ENCODE results near the gene C6.
"Not testable (repeated sequence)": the region's sequence is repeated elsewhere in the genome, so short reads cannot be mapped to it uniquely, and the experiment has no call there.

Gene C6

DNA sequence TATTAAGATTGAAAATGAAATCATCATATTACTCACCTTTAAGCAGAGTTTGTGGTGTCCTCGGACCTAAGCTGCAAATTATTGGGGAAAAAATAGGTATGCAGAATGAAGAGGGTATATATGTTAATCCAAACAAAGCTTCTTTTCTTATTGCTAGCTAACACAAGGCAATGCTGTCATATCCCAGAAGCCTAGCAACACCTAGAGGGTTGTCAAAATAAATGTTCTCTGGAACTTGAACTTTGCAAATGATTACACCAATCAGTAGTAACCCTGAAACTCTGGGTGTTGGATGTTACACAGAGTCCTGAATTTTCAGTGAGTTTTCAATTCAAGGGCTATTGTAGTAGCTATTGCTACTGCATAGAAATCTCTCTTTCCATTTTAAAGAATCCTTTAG lies at the start of gene C6:
Gene C6 (minus strand): TSS at position 193 of the 400 bp plus-strand sequence. CDS start 10,302 bp downstream, outside the sequence.
- no peak for DNase-seq

GRCh38 chr5:41256400-41256799 lies 43.1 kb upstream of the C6 start:
- DNase-seq, result no peak

DNA sequence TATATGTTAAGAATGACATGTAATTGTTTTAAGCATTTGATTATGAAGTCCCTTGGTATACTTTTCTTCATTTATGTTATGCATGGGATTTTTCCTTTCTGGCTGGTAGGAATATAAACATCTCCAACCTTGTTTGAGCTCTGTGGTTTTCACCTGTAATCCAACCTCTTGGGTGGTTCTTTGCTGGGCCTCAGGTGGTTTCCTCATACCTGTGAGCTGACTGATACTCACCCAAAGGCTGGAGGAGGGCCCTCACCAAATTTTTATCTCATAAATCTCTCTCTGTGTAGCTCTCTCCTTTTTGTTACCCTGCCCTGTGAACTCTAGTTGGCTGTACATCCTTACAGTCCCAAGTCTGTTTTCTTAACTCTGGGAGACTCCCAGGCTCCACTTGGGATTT lies 39.8 kb upstream of the C6 start:
- DNase-seq, result no peak

DNA sequence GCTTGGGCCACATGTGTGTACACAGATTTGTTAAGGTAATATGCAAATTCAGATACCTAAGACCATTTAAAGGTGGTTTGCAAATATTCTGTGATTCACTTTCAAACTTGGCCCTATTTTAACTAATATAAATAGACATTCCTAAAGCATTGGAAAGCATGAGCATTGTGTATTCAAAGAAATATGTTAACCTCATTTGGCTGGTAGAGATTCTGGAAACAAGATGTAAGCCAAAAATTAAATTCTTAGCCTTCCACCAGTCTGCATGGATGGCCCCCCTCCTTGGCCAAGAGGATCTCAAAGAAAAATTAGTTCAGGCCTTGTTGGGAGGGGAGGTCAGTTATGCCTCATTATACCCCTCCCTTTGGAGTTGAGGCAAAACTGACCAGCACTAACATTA lies 38.7 kb upstream of the C6 start:
- DNase-seq, result no peak

DNA sequence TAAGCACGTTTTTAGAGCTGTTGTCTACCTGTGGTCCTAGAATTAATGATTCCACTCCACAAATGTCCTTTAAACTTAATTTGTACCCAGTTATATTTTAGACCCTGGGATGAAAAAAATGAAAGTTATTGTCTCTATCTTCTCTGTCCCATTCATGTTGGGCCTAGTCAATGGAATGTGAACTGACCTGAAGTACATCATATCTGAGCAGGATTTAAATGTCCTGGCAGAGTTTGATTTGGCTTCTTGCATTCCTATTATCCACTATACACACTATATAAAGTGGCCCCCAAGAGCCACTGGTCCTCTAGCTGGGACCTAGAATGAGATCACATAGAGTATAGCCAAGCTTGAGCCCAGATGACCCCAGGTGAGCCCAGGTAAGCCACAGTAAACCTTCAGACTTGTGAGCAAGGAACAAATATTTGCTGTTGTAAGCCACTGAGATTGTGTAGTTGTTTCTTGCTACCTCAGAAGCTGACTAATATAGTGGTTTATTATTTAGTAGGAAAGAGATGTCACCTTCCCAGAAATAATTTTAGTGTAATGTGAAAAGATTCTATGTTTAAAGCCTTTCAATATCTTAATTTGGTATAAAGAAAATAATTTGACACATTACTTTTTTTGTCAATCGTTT lies 37.1 kb upstream of the C6 start:
- no peak for DNase-seq

- DNase-seq, result no peak
These were observed 33.8 kb upstream of the C6 start for GRCh38 chr5:41247135-41247534.

GRCh38 chr5:41246376-41246775 lies 33.0 kb upstream of the C6 start:
- peak; percentile 21 for DNase-seq

- no peak for DNase-seq
These were observed 30.2 kb upstream of the C6 start for GRCh38 chr5:41243558-41243957.

DNA sequence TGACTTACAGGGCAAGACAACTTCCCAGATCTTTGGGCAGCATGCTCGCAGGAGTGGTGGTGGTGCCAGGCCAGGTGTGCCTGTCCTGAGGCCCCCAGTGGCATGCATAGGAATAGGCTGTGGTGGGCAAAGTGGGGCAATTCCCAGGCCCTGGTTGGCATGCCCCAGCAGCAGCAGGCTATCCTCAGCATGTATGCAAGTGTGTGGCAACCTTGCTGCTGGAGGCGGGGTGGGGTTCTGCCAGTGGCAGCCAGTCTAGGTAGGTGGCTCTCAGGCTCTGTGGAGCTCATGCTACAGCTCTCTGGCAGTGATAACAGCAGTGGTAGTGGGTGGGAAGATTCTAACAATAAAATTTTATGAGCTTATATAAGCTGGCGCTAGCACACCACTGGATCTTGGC lies 27.7 kb upstream of the C6 start:
- no peak for DNase-seq

DNA sequence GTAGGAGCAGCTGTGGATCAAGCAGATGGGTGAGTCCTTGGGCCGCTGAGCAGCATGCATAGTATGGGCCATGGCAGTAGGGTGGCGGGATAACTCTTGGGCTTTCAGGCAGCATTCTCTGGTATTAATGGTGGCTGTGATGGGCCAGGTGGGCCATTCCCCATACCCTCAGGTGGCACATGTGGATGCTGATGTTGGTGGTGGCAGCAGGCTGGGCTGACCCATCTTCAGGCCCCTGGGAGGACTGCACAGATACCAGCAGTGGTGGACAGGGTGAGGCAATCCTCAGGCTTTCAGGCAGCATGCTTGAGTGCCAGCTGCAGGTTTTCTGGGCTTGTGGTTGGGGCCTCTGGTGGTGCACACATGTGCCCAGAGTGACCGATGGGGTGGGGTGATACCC lies 27.1 kb upstream of the C6 start:
- DNase-seq, result no peak

GRCh38 chr5:41234475-41234874 lies 21.1 kb upstream of the C6 start:
- DNase-seq, result no peak

GRCh38 chr5:41232797-41233196 lies 19.5 kb upstream of the C6 start:
- DNase-seq, result no peak

DNA sequence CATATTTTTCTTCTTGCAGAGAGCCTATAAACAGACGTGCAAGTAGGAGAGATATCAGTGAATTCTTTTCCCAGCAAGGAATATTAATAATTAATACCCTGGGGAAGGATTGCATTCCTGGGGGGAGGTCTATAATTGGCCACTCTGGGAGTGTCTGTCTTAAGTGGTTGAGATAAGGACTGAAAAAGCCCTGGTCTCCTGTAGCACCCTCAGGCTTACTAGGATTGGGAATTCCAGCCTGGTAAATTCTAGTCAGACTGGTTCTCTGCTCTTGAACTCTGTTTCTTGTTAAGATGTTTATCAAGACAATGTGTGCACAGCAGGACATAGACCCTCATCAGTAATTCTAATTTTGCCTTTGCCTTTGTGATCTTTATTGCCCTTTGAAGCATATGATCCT lies 16.9 kb upstream of the C6 start:
- not testable (repeated sequence) for DNase-seq

DNA sequence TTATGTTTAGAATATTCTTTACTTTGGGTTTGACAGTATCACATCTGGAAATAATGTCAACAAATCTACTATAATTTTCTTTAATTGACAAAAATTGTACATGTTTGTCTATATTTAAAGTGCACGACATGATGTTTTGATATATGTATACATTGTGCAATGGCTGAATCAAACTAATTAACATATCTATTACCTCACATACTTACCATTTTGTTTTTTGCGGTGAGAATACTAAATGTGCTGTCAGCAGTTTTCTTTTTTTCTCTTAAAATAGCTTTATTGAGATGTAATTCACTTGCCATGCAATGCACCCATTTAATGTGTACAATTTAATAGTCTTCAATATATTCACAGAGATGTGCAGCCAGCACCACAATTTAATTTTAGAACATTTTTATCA lies 10.6 kb upstream of the C6 start:
- DNase-seq, result no peak

- DNase-seq, result no peak
These were observed 6.4 kb upstream of the C6 start for GRCh38 chr5:41219658-41220269.

DNA sequence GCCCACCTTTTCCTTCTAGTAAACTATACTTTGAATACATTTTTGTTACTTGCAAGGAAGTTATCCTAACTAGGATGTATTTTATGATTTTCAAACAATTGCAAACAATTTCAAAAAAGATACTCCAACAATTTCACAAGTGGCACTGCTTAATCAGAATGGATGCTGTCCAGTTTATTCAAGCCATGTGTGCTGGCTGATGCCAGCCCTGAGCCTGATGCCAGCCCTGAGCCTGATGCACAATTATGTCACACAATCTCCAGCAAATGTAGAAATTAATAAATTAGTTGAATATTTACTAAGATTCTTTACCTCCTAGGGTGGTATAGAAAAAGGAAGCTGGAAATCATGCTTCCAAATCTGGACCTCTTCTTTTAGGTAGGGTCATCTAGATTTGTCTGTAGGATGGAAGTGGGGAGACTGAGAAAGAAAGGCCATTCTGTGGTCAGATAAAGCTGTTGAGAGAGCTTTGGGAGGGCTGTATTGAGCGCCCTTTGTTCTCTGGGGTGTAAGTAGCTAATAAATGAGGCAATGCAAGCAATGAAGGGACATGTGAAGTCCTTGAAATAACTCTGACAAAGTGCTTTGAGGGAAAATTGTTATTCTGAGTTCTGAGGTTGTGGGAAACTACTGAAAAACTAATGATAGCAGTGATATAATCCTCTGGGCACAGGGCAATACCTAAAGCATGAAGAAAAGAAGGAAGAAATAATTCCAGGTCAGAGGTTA lies 5.8 kb upstream of the C6 start:
- DNase-seq, result no peak

DNA sequence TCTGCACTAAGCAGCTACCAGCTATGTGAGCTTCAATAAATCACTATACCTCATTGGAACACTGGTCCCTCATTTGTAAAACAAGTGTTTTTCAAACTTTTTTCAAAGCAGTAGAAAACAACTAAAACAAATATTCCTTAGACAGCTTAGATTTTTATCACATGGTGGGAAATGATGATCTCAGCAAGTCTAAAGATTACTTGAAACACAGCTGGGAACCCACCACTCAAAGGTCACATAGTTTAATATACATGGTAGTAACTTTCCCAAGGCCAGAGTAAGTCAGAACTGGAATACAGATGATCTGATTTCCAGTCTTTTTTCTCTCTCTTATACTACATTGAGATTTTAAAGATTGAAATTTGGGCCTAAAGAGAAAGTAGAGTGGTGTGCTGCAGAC lies 850 bp upstream of the C6 start:
- no peak for DNase-seq

DNA sequence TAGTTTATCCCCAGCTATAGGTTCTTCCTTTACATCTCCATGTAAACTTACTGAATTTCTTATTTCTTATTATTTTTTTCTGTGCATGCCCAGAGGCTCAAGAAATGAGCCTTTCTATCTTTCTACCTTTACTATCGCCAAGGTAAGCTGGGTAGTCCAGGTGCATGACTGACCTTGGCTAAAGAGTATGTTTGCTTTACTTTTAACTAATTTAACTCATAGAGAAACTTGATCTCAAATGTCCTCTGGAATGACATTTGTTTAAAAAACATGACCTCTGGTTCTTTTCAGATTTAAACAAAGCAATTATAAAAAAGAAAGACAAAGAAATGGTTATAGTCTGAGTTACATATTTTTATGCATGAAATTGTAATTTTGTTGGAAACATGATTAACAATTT lies 397 bp downstream of the C6 start:
- DNase-seq, result no peak

- DNase-seq, result no peak
These were observed 1.9 kb downstream of the C6 start for GRCh38 chr5:41211417-41211816.

DNA sequence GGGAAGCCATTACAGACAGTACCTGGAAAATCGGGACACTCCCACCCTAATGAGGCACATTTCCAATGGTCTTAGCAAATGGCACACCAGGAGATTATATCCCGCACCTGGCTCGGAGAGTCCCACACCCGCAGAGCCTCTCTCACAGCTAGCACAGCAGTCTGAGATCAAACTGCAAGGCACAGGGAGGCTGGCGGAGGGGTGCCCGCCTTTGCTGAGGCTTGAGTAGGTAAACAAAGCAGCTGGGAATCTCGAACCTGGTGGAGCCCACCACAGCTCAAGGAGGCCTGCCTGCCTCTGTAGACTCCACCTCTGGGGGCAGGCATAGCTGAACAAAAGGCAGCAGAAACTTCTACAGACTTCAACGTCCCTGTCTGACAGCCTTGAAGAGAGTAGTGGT lies 7.9 kb downstream of the C6 start:
- DNase-seq, result not testable (repeated sequence)

GRCh38 chr5:41203033-41203432 lies 10.3 kb downstream of the C6 start:
- no peak for DNase-seq

- DNase-seq, result no peak
These were observed 12.1 kb downstream of the C6 start for GRCh38 chr5:41201082-41201772.

DNA sequence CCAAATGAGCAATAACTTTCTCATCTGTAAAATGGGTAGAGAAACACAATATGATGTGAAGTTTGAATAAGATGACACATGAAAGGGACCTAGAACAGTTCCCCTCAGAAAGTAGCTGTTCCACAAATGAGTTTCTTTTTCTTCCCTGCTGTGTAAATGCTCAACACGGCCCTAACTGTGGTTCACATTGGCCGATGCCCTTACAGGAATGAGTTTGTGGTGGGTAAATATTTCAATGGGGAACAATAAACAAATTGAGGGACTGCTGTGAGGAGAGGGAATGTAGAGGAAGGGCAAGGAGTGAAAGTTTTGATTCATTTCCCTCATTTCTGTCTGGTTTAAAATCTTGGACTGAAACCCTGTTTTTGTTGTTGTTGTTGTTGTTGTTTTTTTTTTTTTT lies 12.8 kb downstream of the C6 start:
- DNase-seq, result no peak

- DNase-seq, result no peak
These were observed 13.7 kb downstream of the C6 start for GRCh38 chr5:41199660-41200059.

All from fibroblast of skin of right biceps (primary cell).